ENCODE data around the gene PRM3. TPM values are rescaled to one million over a fixed set of nuclear protein-coding genes. Genes with fewer than 3 reads are reported as not detected.

The PRM3 gene
- total and polyA plus RNA-seq, 2 donors (not counting 1 experiment from before 2014, with no cell fraction given) = not detected

GRCh38 chr16:11319529-11320146, 46.2 kb upstream of the PRM3 start:
- peaks cover 6 to 22% of the 10 kb centered on the region in 2 donors for H3K4me1 ChIP-seq (ENCODE audit: control insufficient read depth in 2 of 2, insufficient read depth in 2 of 2, low read length in 2 of 2)
- intact Hi-C loops (cut with micrococcal nuclease) = no loop called here
- Mint-ChIP-seq H3K4me1 (peaks cover 21% of the 10 kb centered on the region), H3K4me3 (no peak overlapping the region), H3K27me3 (no peaks in the 10 kb centered on the region), H3K27ac (no peak overlapping the region), H3K9me3 (ENCODE audit: insufficient read depth) (no peaks in the 10 kb centered on the region)
- H3K4me3 ChIP-seq (ENCODE audit: control extremely low read depth in 1 of 5, extremely low read depth in 1 of 5, insufficient read depth in 1 of 5, low read depth in 2 of 5, low read length in 4 of 5) = no peak overlapping the region
- H3K27ac ChIP-seq (ENCODE audit: low read length in 2 of 2) = no peak overlapping the region
- no peak overlapping the region for H3K9ac ChIP-seq (ENCODE audit: low read length)
- H4K20me1 ChIP-seq (ENCODE audit: control insufficient read depth, insufficient read depth, low read length, poor library complexity, severe bottlenecking) = no peaks in the 10 kb centered on the region
- CTCF ChIA-PET = interaction anchor here (0.7 kb wide), 1 partner anchor 35 kb away, joined by 4 read pairs; no protein-coding TSS in a partner anchor
- no peak for ATAC-seq (ENCODE audit: low read depth)
- TF ChIP-seq EZH2 (IDR thresholded peaks at IDR 0.05; ENCODE audit: borderline replicate concordance, insufficient read depth, low read depth, low read length, poor library complexity, severe bottlenecking) = no peak
- TF ChIP-seq CTCF (IDR thresholded peaks at IDR 0.05) = no peak
- no peak overlapping the region for H2AFZ ChIP-seq (ENCODE audit: insufficient read depth, low read depth, low read length, poor library complexity, severe bottlenecking)
- POLR2A ChIA-PET = interaction anchor here (1.2 kb wide), 1 partner anchor 35 kb away, joined by 3 read pairs; no protein-coding TSS in a partner anchor
- 77% methylated on average over 6 of the region's 8 CpGs for WGBS (ENCODE audit: insufficient coverage)
- no peak overlapping the region for H3K4me2 ChIP-seq (replicated peaks; ENCODE audit: low read depth, low read length, poor library complexity, severe bottlenecking)
- no peak for DNase-seq
- no peaks in the 10 kb centered on the region for H3K36me3 ChIP-seq (replicated peaks in 1 of 2; ENCODE audit: control extremely low read depth in 1 of 2, control insufficient read depth in 1 of 2, extremely low read depth in 1 of 2, insufficient read depth in 2 of 2, low read length in 1 of 2)
- no peaks in the 10 kb centered on the region for H3K27me3 ChIP-seq (replicated peaks in 1 of 4; ENCODE audit: control extremely low read depth in 1 of 4, control insufficient read depth in 3 of 4, insufficient read depth in 4 of 4, low read length in 3 of 4)
- no peaks in the 10 kb centered on the region for H3K79me2 ChIP-seq (ENCODE audit: control insufficient read depth, insufficient read depth, low read length)
- H3K9me3 ChIP-seq (ENCODE audit: control extremely low read depth in 1 of 3, control insufficient read depth in 2 of 3, insufficient read depth in 1 of 3, low read length in 2 of 3) = peaks cover 0 to 3% (median 0%) of the 10 kb centered on the region in 3 donors

- Histone ChIP-seq H3K9me3 (ENCODE audit: control extremely low read depth in 1 of 3, control insufficient read depth in 2 of 3, insufficient read depth in 1 of 3, low read length in 2 of 3) (peaks cover 0 to 3% (median 0%) of the 10 kb centered on the region in 3 donors), H3K36me3 (replicated peaks in 1 of 2; ENCODE audit: control extremely low read depth in 1 of 2, control insufficient read depth in 1 of 2, extremely low read depth in 1 of 2, insufficient read depth in 2 of 2, low read length in 1 of 2) (no peaks in the 10 kb centered on the region), H4K20me1 (ENCODE audit: control insufficient read depth, insufficient read depth, low read length, poor library complexity, severe bottlenecking) (no peaks in the 10 kb centered on the region), H3K4me2 (replicated peaks; ENCODE audit: low read depth, low read length, poor library complexity, severe bottlenecking) (no peak overlapping the region), H3K4me1 (ENCODE audit: control insufficient read depth in 2 of 2, insufficient read depth in 2 of 2, low read length in 2 of 2) (peaks cover 4 to 22% of the 10 kb centered on the region in 2 donors), H3K4me3 (ENCODE audit: control extremely low read depth in 1 of 5, extremely low read depth in 1 of 5, insufficient read depth in 1 of 5, low read depth in 2 of 5, low read length in 4 of 5) (no peak overlapping the region), H3K79me2 (ENCODE audit: control insufficient read depth, insufficient read depth, low read length) (no peaks in the 10 kb centered on the region), H2AFZ (ENCODE audit: insufficient read depth, low read depth, low read length, poor library complexity, severe bottlenecking) (no peak overlapping the region), H3K27ac (ENCODE audit: low read length in 2 of 2) (no peak overlapping the region), H3K27me3 (replicated peaks in 1 of 4; ENCODE audit: control extremely low read depth in 1 of 4, control insufficient read depth in 3 of 4, insufficient read depth in 4 of 4, low read length in 3 of 4) (no peaks in the 10 kb centered on the region), H3K9ac (ENCODE audit: low read length) (no peak overlapping the region)
- ChIA-PET POLR2A (interaction anchor here (0.7 to 1.3 kb wide), 2 partner anchors 10 to 63 kb away, joined by 5 to 8 read pairs; partner anchors contain the start of gene SOCS1), CTCF (no interaction called here)
- intact Hi-C loops (cut with micrococcal nuclease) = no loop called here
- TF ChIP-seq EZH2 (IDR thresholded peaks at IDR 0.05; ENCODE audit: borderline replicate concordance, insufficient read depth, low read depth, low read length, poor library complexity, severe bottlenecking) (no peak), CTCF (IDR thresholded peaks at IDR 0.05) (no peak)
- Mint-ChIP-seq H3K9me3 (ENCODE audit: insufficient read depth) (no peaks in the 10 kb centered on the region), H3K4me3 (no peak overlapping the region), H3K4me1 (peaks cover 28% of the 10 kb centered on the region), H3K27me3 (no peaks in the 10 kb centered on the region), H3K27ac (no peak overlapping the region)
- DNase-seq = no peak
- WGBS (ENCODE audit: insufficient coverage) = 98% methylated on average over 8 of the region's 8 CpGs
- no peak for ATAC-seq (ENCODE audit: low read depth)
These were observed 45.4 kb upstream of the PRM3 start for GRCh38 chr16:11318817-11319216.

Measured in B cell (primary cell).